Tibial nerve (tissue), 4 donors: ENCODE measurements around the gene TGFB1.
"Not testable (repeated sequence)": the region's sequence is repeated elsewhere in the genome, so short reads cannot be mapped to it uniquely, and the experiment has no call there.

Source experiments
- EP300 ChIP-seq, 2 donors: sonication (generic); formaldehyde crosslinking; IDR thresholded peaks; one replicate each; pipeline ENCODE4 v1.6.1; 2017; ENCODE audit warnings: antibody characterized with exemption in 2 of 2, mild to moderate bottlenecking in 1 of 2
- POLR2A ChIP-seq, 2 donors: fragments of 450-650 bp; IDR thresholded peaks; one replicate each; pipeline ENCODE4 v1.6.1; 2017; ENCODE audit warnings: antibody characterized with exemption in 2 of 2, mild to moderate bottlenecking in 2 of 2, moderate library complexity in 2 of 2
- TF ChIP-seq, protein P1 (sequence below), 5 experiments: fragments of 200-600 bp in 3 of 5; fragments of 450-650 bp in 2 of 5; sonication (generic) in 3 of 5; IDR thresholded peaks; one replicate each; pipeline ENCODE4 v1.5.1; 2016 to 2019; ENCODE audit warnings: antibody characterized with exemption in 5 of 5, mild to moderate bottlenecking in 3 of 5, moderate library complexity in 2 of 5

DNA sequence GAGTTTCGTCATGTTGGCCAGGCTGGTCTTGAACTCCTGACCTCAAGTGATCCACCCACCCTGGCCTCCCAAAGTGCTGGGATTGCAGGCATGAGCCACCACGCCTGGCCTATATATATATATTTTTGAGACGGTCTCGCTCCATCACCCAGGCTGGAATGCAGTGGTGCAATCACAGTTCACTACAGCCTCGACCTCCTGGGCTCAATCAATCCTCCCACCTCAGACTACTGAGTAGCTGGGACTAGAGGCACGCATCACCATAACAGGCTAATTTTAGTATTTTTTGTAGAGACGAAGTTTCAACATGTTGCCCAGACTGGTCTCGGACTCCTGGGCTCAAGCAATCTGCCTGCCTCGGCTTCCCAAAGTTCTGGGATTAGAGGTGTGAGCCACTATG lies 6.8 kb downstream of the TGFB1 start:
- TF ChIP-seq, protein P1, sequence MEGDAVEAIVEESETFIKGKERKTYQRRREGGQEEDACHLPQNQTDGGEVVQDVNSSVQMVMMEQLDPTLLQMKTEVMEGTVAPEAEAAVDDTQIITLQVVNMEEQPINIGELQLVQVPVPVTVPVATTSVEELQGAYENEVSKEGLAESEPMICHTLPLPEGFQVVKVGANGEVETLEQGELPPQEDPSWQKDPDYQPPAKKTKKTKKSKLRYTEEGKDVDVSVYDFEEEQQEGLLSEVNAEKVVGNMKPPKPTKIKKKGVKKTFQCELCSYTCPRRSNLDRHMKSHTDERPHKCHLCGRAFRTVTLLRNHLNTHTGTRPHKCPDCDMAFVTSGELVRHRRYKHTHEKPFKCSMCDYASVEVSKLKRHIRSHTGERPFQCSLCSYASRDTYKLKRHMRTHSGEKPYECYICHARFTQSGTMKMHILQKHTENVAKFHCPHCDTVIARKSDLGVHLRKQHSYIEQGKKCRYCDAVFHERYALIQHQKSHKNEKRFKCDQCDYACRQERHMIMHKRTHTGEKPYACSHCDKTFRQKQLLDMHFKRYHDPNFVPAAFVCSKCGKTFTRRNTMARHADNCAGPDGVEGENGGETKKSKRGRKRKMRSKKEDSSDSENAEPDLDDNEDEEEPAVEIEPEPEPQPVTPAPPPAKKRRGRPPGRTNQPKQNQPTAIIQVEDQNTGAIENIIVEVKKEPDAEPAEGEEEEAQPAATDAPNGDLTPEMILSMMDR (IDR thresholded peaks at IDR 0.05) = not testable (repeated sequence)
- TF ChIP-seq EP300, POLR2A (IDR thresholded peaks at IDR 0.05): not testable (repeated sequence)
